ENCODE data around the gene SLC18B1. TPM values are rescaled to one million over a fixed set of nuclear protein-coding genes. Genes with fewer than 3 reads are reported as not detected.

Gene SLC18B1
- total and polyA plus RNA-seq, 2 of the 13 experiments (the other 11 are each of a cell fraction or from before 2014, with no cell fraction given) = 11.4 to 13.8 TPM

- TF ChIP-seq, protein P1, sequence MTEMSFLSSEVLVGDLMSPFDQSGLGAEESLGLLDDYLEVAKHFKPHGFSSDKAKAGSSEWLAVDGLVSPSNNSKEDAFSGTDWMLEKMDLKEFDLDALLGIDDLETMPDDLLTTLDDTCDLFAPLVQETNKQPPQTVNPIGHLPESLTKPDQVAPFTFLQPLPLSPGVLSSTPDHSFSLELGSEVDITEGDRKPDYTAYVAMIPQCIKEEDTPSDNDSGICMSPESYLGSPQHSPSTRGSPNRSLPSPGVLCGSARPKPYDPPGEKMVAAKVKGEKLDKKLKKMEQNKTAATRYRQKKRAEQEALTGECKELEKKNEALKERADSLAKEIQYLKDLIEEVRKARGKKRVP (CRISPR knock-in tag; IDR thresholded peaks at IDR 0.05) = peak in 1 of 2 experiments; percentile 87; a peak in 2 of 4 replicates
- peak; percentile 93 for TF ChIP-seq FOXA3 (CRISPR knock-in tag; IDR thresholded peaks at IDR 0.05)
- TF ChIP-seq ATRX (CRISPR knock-in tag; IDR thresholded peaks at IDR 0.05; ENCODE audit: borderline replicate concordance) = no peak
- peak; percentile 32 for TF ChIP-seq TBL1XR1 (IDR thresholded peaks at IDR 0.05; ENCODE audit: borderline replicate concordance, low read length, partially characterized antibody)
- TF ChIP-seq SOX6 (IDR thresholded peaks at IDR 0.05) = no peak
- peak; percentile 20; the same call in 1 of the 2 replicates for TF ChIP-seq SOX6 (CRISPR knock-in tag; IDR thresholded peaks at IDR 0.05)
- peak; percentile 23; the same call in 1 of the 2 replicates for TF ChIP-seq CEBPB (IDR thresholded peaks at IDR 0.05; ENCODE audit: borderline replicate concordance, low read depth, low read length)
- peak; percentile 48; the same call in 1 of the 2 replicates for TF ChIP-seq BCL6 (CRISPR knock-in tag; IDR thresholded peaks at IDR 0.05)
- TF ChIP-seq ZBTB21 (CRISPR knock-in tag; IDR thresholded peaks at IDR 0.05) = 0 out of 2 replicates have a peak, but pooled peaks have one; percentile 66
- TF ChIP-seq MAFK (conservative IDR thresholded peaks at IDR 0.05 in 1 of 2, IDR thresholded peaks at IDR 0.05 in 1 of 2; ENCODE audit: low read length in 2 of 2) = peak; percentile 35 to 43; a peak in 3 of 4 replicates
- TF ChIP-seq TEAD3 (CRISPR knock-in tag; optimal IDR thresholded peaks at IDR 0.05; ENCODE audit: borderline replicate concordance) = peak; percentile 44
- TF ChIP-seq HOMEZ (CRISPR knock-in tag; IDR thresholded peaks at IDR 0.05; ENCODE audit: low read depth) = peak; percentile 88
- TF ChIP-seq SOX5 (CRISPR knock-in tag; IDR thresholded peaks at IDR 0.05; ENCODE audit: borderline replicate concordance) = peak; percentile 22; the same call in 1 of the 2 replicates
- TF ChIP-seq ATF7 (IDR thresholded peaks at IDR 0.05) = peak; percentile 15; the same call in 1 of the 2 replicates
- TF ChIP-seq ATF7 (CRISPR knock-in tag; IDR thresholded peaks at IDR 0.05) = no peak
- no peak for TF ChIP-seq ZEB1 (IDR thresholded peaks at IDR 0.05; ENCODE audit: insufficient replicate concordance, low read depth)
- TF ChIP-seq ZSCAN30 (CRISPR knock-in tag; IDR thresholded peaks at IDR 0.05) = no peak
- peak; percentile 62 for TF ChIP-seq MAFF (IDR thresholded peaks at IDR 0.05; ENCODE audit: low read depth, low read length)
- TF ChIP-seq FOXP1 (IDR thresholded peaks at IDR 0.05) = no peak
- peak; percentile 81 for TF ChIP-seq FOXP1 (CRISPR knock-in tag; IDR thresholded peaks at IDR 0.05)
- no peak for TF ChIP-seq KLF6 (CRISPR knock-in tag; IDR thresholded peaks at IDR 0.05)
- no peak for TF ChIP-seq CCDC6 (CRISPR knock-in tag; IDR thresholded peaks at IDR 0.05)
- peak; percentile 84 for TF ChIP-seq ARID5B (CRISPR knock-in tag; IDR thresholded peaks at IDR 0.05)
- TF ChIP-seq ETV5 (CRISPR knock-in tag; IDR thresholded peaks at IDR 0.05; ENCODE audit: borderline replicate concordance) = peak; percentile 47; the same call in 1 of the 2 replicates
- TF ChIP-seq ZFP36L2 (CRISPR knock-in tag; IDR thresholded peaks at IDR 0.05) = no peak
- 0 out of 2 replicates have a peak, but pooled peaks have one; percentile 34 for TF ChIP-seq HDAC1 (CRISPR knock-in tag; IDR thresholded peaks at IDR 0.05)
- peak; percentile 75; the same call in 1 of the 2 replicates for TF ChIP-seq FOSL2 (CRISPR knock-in tag; IDR thresholded peaks at IDR 0.05)
These were observed 67.9 kb downstream of the SLC18B1 start (continued) for GRCh38 chr6:132730560-132730959.

Measured in HepG2 (cell line).